ACC112 (cell line): ENCODE results near the gene TEX13B.

Source experiments
- H2AFZ ChIP-seq: fragments of 200-600 bp; sonication (generic); one replicate; pipeline ENCODE4 v1.6.0; 2017; ENCODE audit warnings: antibody characterized with exemption, low read length; ENCODE audit not compliant: unreplicated experiment
- H3K27ac ChIP-seq: fragments of 200-600 bp; sonication (generic); 2 replicates; pipeline ENCODE4 v1.5.1; 2014; ENCODE audit warnings: low read depth, mild to moderate bottlenecking, antibody characterized with exemption, low read length, moderate library complexity
- H3K27me3 ChIP-seq: fragments of 200-600 bp; sonication (generic); 2 replicates; pipeline ENCODE4 v1.6.1; 2014; ENCODE audit warnings: mild to moderate bottlenecking, antibody characterized with exemption, low read length, moderate library complexity, mixed read lengths; ENCODE audit not compliant: insufficient read depth
- H3K36me3 ChIP-seq: fragments of 200-600 bp; sonication (generic); 2 replicates; pipeline ENCODE4 v1.6.1; 2016; ENCODE audit warnings: mild to moderate bottlenecking, antibody characterized with exemption, low read length, moderate library complexity, mixed read lengths; ENCODE audit not compliant: insufficient read depth
- H3K4me1 ChIP-seq: fragments of 200-600 bp; sonication (generic); one replicate; pipeline ENCODE4 v1.6.1; 2016; ENCODE audit warnings: low read length, mixed read lengths; ENCODE audit not compliant: insufficient read depth, unreplicated experiment, control insufficient read depth
- H3K4me3 ChIP-seq: fragments of 200-600 bp; sonication (generic); 2 replicates; pipeline ENCODE4 v1.5.1; 2014; ENCODE audit warnings: mild to moderate bottlenecking, low read depth, low read length
- H3K79me2 ChIP-seq: fragments of 200-600 bp; sonication (generic); one replicate; pipeline ENCODE4 v1.6.0; 2016; ENCODE audit warnings: low read length; ENCODE audit not compliant: control insufficient read depth, unreplicated experiment, insufficient read depth

The TEX13B gene

DNA sequence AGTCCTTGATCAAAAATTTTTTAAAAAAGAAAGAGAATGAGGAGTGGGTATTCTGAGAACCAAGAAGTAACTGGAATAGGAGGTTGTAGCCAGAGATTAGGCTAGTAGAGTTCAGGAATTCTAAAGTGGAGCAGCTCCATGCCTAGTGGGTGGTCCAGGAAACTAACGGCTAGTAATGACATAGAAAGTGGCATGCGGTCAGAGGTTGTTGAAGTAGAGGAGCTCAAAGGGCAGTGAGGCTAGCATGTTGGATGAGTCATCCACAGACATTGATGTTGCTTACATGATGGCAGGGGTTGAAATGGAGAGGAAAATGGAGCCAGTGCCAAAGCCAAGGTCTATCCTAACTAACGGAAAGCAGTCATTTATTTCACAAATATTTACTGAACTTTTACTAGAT is 42.1 kb downstream of the TEX13B start:
- no peak overlapping the region for H3K27ac ChIP-seq

DNA sequence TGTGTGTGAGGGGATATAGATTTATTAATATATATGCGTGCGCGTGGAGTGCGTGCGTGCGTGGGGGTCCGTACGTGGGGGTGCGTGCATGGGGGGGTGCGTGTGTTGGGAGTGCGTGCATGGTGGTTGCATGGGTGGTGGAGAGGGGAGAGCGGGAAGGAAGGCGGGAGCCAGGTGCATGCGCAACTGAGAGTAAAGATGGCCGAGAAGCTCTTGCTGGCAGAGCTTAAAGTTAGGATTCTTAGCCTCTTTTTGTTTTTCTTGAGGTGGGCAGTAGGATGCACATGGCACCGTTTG is 45.8 kb downstream of the TEX13B start:
- H3K27me3 ChIP-seq = no peaks in the 10 kb centered on the region
- peak overlapping the region; percentile 84 for H3K4me3 ChIP-seq

More for the DNA sequence above, 42.1 kb downstream of the TEX13B start:
- Histone ChIP-seq H3K36me3 (no peaks in the 10 kb centered on the region), H3K4me1 (no peaks in the 10 kb centered on the region), H3K79me2 (no peaks in the 10 kb centered on the region), H3K4me3 (no peak overlapping the region), H3K27me3 (no peaks in the 10 kb centered on the region), H2AFZ (no peak overlapping the region)

GRCh38 chrX:107935664-107936433 is 46.3 kb downstream of the TEX13B start:
- Histone ChIP-seq H2AFZ (peak overlapping the region; percentile 68), H3K4me1 (no peaks in the 10 kb centered on the region), H3K27me3 (no peaks in the 10 kb centered on the region), H3K36me3 (no peaks in the 10 kb centered on the region), H3K4me3 (peak overlapping the region; percentile 84), H3K79me2 (no peaks in the 10 kb centered on the region), H3K27ac (peak overlapping the region; percentile 34; the same call in 1 of the 2 replicates)

More for the DNA sequence above, 45.8 kb downstream of the TEX13B start:
- Histone ChIP-seq H3K36me3 (no peaks in the 10 kb centered on the region), H3K4me1 (no peaks in the 10 kb centered on the region), H2AFZ (no peak overlapping the region), H3K79me2 (no peaks in the 10 kb centered on the region), H3K27ac (no peak overlapping the region)

- Histone ChIP-seq H3K27me3 (no peaks in the 10 kb centered on the region), H3K4me1 (no peaks in the 10 kb centered on the region), H3K4me3 (peak overlapping the region; percentile 84), H3K36me3 (no peaks in the 10 kb centered on the region), H2AFZ (no peak overlapping the region), H3K27ac (peak overlapping the region; percentile 34; the same call in 1 of the 2 replicates), H3K79me2 (no peaks in the 10 kb centered on the region)
Observed at GRCh38 chrX:107935200-107935599, 47.0 kb downstream of the TEX13B start.

GRCh38 chrX:107934262-107934661 is 47.9 kb downstream of the TEX13B start:
- no peaks in the 10 kb centered on the region for H3K27me3 ChIP-seq
- H3K4me3 ChIP-seq = no peak overlapping the region
- no peak overlapping the region for H2AFZ ChIP-seq
- H3K79me2 ChIP-seq = no peaks in the 10 kb centered on the region
- H3K4me1 ChIP-seq = no peaks in the 10 kb centered on the region
- no peak overlapping the region for H3K27ac ChIP-seq
- H3K36me3 ChIP-seq = no peaks in the 10 kb centered on the region
